ENCODE results near the gene IFNLR1. TPM values are rescaled to one million over a fixed set of nuclear protein-coding genes. Genes with fewer than 3 reads are reported as not detected.

Gene IFNLR1
- total and polyA plus RNA-seq, 2 of the 8 experiments (the other 6 are each of a cell fraction or from before 2014, with no cell fraction given): 6.8 to 10.1 TPM

DNA sequence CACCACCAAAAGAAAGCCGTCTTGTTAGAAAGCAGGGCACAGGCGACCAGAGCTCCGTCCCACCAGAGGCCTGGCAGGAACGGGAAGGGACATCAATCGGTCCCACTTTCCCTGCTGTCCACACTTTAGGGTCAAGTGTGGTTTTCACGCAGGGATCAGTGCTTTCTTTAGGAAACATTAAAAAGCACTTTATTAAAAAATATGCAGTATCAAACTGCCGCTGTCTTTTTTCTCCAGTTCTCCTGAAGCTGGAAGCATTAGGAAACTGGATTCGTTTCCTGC is 437 bp downstream of the IFNLR1 start:
- Histone ChIP-seq H4K5ac (ENCODE audit: insufficient read length, low read depth, low read length) (no peak overlapping the region), H2BK12ac (ENCODE audit: low read depth, low read length) (no peak overlapping the region), H2BK120ac (replicated peaks; ENCODE audit: low read depth, low read length) (no peak overlapping the region), H3K4me3 (ENCODE audit: extremely low read depth in 1 of 4, insufficient read depth in 2 of 4, low read depth in 3 of 4, low read length in 4 of 4) (peak overlapping the region; percentile 57 to 79 (median 74)), H2AFZ (ENCODE audit: low read length) (peak overlapping the region; percentile 9; the same call in 1 of the 2 replicates), H3K36me3 (ENCODE audit: control insufficient read depth in 2 of 4, insufficient read depth in 4 of 4, low read length in 3 of 4) (no peaks in the 10 kb centered on the region), H2BK20ac (ENCODE audit: low read length) (no peak overlapping the region), H3K4me2 (ENCODE audit: insufficient read depth in 1 of 2, low read depth in 2 of 2, low read length in 2 of 2) (peak overlapping the region; percentile 82 to 86), H3K23me2 (ENCODE audit: low read depth, low read length) (peaks cover 10% of the 10 kb centered on the region), H3K79me2 (ENCODE audit: control insufficient read depth in 1 of 2, insufficient read depth in 2 of 2, low read length in 2 of 2) (peaks cover 0 to 8% of the 10 kb centered on the region in 2 experiments; a peak in 2 of 4 replicates), H3K9ac (replicated peaks in 1 of 4; ENCODE audit: extremely low read depth in 1 of 4, low read depth in 3 of 4, low read length in 3 of 4) (peak overlapping the region in 3 of 4 experiments; percentile 56 to 75 (median 62); a peak in 5 of 7 replicates), H3K4ac (replicated peaks; ENCODE audit: insufficient read length, low read depth, low read length) (no peak overlapping the region), H2AK5ac (ENCODE audit: low read depth, low read length) (no peak overlapping the region), H4K20me1 (replicated peaks in 1 of 2; ENCODE audit: control insufficient read depth in 1 of 2, insufficient read depth in 2 of 2, low read length in 2 of 2) (no peaks in the 10 kb centered on the region), H3K27ac (ENCODE audit: low read depth, low read length) (no peak overlapping the region), H4K91ac (replicated peaks; ENCODE audit: insufficient read length, low read length) (peak overlapping the region; percentile 60), H3K27me3 (replicated peaks in 1 of 4; ENCODE audit: control insufficient read depth in 3 of 4, extremely low read depth in 1 of 4, insufficient read depth in 3 of 4, low read length in 3 of 4) (no peaks in the 10 kb centered on the region; a peak in 1 of 7 replicates), H2BK15ac (ENCODE audit: low read length) (no peak overlapping the region), H3K23ac (ENCODE audit: insufficient read length) (no peak overlapping the region), H3K56ac (replicated peaks; ENCODE audit: insufficient read length, low read depth, low read length) (no peak overlapping the region), H2BK5ac (ENCODE audit: low read depth, low read length) (no peak overlapping the region), H3K4me1 (replicated peaks in 1 of 4; ENCODE audit: control insufficient read depth in 3 of 4, insufficient read depth in 4 of 4, low read length in 3 of 4) (peaks cover 0 to 3% (median 3%) of the 10 kb centered on the region in 4 experiments; a peak in 2 of 7 replicates), H3K79me1 (ENCODE audit: low read depth, low read length) (peaks cover 7% of the 10 kb centered on the region; the same call in 1 of the 2 replicates), H3K9me3 (ENCODE audit: insufficient read depth in 2 of 2, low read depth in 1 of 2, low read length in 1 of 2) (no peaks in the 10 kb centered on the region), H3K14ac (ENCODE audit: insufficient read length) (no peak overlapping the region), H4K8ac (ENCODE audit: extremely low read depth, insufficient read depth, low read length) (no peak overlapping the region), H3K18ac (ENCODE audit: extremely low read depth, low read length) (peak overlapping the region; percentile 56; the same call in 1 of the 2 replicates)
- DNase-seq (ENCODE audit: low read depth in 1 of 2, low spot score in 2 of 2): no peak
- ChIA-PET POLR2A (ENCODE audit: partially characterized antibody) (interaction anchor here (1.5 to 7.9 kb wide), 3 partner anchors 8 to 34 kb away, joined by 6 to 82 read pairs (median 6); no protein-coding TSS in a partner anchor), CTCF (ENCODE audit: partially characterized antibody) (interaction anchor here (1.0 to 19.0 kb wide), 9 partner anchors 14 to 207 kb away, joined by 3 to 465 read pairs (median 6); no protein-coding TSS in a partner anchor)
- 17% methylated on average over 8 of the region's 8 CpGs; no CpG with 5 or more reads in 1 of the 2 experiments for WGBS, 2 experiments (ENCODE audit: extremely low coverage in 1 of 2, insufficient coverage in 1 of 2, insufficient read length in 1 of 2, insufficient replicate concordance in 2 of 2, low coverage in 1 of 2, low lambda C conversion rate in 2 of 2, missing lambda C conversion rate in 1 of 2)
- no peak for TF ChIP-seq RNF2 (IDR thresholded peaks at IDR 0.05; ENCODE audit: borderline replicate concordance, low read depth, low read length, missing control alignments, poor library complexity, severe bottlenecking)
- TF ChIP-seq RBBP5 (IDR thresholded peaks at IDR 0.05; ENCODE audit: borderline replicate concordance, low read depth, low read length): no peak
- TF ChIP-seq, protein P1, sequence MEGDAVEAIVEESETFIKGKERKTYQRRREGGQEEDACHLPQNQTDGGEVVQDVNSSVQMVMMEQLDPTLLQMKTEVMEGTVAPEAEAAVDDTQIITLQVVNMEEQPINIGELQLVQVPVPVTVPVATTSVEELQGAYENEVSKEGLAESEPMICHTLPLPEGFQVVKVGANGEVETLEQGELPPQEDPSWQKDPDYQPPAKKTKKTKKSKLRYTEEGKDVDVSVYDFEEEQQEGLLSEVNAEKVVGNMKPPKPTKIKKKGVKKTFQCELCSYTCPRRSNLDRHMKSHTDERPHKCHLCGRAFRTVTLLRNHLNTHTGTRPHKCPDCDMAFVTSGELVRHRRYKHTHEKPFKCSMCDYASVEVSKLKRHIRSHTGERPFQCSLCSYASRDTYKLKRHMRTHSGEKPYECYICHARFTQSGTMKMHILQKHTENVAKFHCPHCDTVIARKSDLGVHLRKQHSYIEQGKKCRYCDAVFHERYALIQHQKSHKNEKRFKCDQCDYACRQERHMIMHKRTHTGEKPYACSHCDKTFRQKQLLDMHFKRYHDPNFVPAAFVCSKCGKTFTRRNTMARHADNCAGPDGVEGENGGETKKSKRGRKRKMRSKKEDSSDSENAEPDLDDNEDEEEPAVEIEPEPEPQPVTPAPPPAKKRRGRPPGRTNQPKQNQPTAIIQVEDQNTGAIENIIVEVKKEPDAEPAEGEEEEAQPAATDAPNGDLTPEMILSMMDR (IDR thresholded peaks at IDR 0.05; ENCODE audit: control extremely low read depth in 1 of 3, insufficient read depth in 1 of 3, low read depth in 1 of 3, low read length in 3 of 3): no peak
- TF ChIP-seq JUND (IDR thresholded peaks at IDR 0.05; ENCODE audit: low read length): no peak
- TF ChIP-seq MAFK (IDR thresholded peaks at IDR 0.05; ENCODE audit: low read depth, low read length): no peak
- TF ChIP-seq BRCA1 (IDR thresholded peaks at IDR 0.05; ENCODE audit: low read depth, low read length): no peak
- TF ChIP-seq, protein P2, sequence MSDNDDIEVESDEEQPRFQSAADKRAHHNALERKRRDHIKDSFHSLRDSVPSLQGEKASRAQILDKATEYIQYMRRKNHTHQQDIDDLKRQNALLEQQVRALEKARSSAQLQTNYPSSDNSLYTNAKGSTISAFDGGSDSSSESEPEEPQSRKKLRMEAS (IDR thresholded peaks at IDR 0.05): no peak
- TF ChIP-seq, protein P3, sequence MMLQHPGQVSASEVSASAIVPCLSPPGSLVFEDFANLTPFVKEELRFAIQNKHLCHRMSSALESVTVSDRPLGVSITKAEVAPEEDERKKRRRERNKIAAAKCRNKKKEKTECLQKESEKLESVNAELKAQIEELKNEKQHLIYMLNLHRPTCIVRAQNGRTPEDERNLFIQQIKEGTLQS (IDR thresholded peaks at IDR 0.05; ENCODE audit: insufficient read depth, low read depth, low read length): no peak
- no peak for TF ChIP-seq SP4 (IDR thresholded peaks at IDR 0.05; ENCODE audit: low read length)
- FAIRE-seq: no peak

Data from H1 (cell line).